ENCODE measurements around the gene CWH43. TPM values are rescaled to one million over a fixed set of nuclear protein-coding genes. Genes with fewer than 3 reads are reported as not detected.

The CWH43 gene
- total RNA-seq, 4 donors from 2014 or later, result 0.29 to 3.7 TPM; not detected in 2

GRCh38 chr4:48998440-48998839 lies 12.4 kb downstream of the CWH43 start:
- H3K36me3 ChIP-seq, result no peaks in the 10 kb centered on the region
- no peak overlapping the region for H3K27ac ChIP-seq
- no peak for DNase-seq
- H3K27me3 ChIP-seq, result no peaks in the 10 kb centered on the region
- H3K9me3 ChIP-seq, result no peaks in the 10 kb centered on the region
- TF ChIP-seq CTCF (IDR thresholded peaks at IDR 0.05) (no peak), POLR2A (IDR thresholded peaks at IDR 0.05) (no peak)
- no peak overlapping the region for H3K4me3 ChIP-seq
- intact Hi-C loops (cut with DNase I; ENCODE audit: low total_unique reads), result no loop called here
- no peaks in the 10 kb centered on the region for H3K4me1 ChIP-seq

- H3K27ac ChIP-seq, result no peak overlapping the region
- TF ChIP-seq POLR2A (IDR thresholded peaks at IDR 0.05) (no peak), CTCF (IDR thresholded peaks at IDR 0.05) (no peak)
- no peaks in the 10 kb centered on the region for H3K4me1 ChIP-seq
- no peak overlapping the region for H3K4me3 ChIP-seq
- DNase-seq, result no peak
- H3K9me3 ChIP-seq, result no peaks in the 10 kb centered on the region
- intact Hi-C loops (cut with DNase I; ENCODE audit: low total_unique reads), result no loop called here
- H3K27me3 ChIP-seq, result no peaks in the 10 kb centered on the region
- H3K36me3 ChIP-seq, result no peaks in the 10 kb centered on the region
Observed at GRCh38 chr4:49000806-49001205, 14.7 kb downstream of the CWH43 start.

- H3K36me3 ChIP-seq, result no peaks in the 10 kb centered on the region
- no peak overlapping the region for H3K27ac ChIP-seq
- no peaks in the 10 kb centered on the region for H3K9me3 ChIP-seq
- no peaks in the 10 kb centered on the region for H3K27me3 ChIP-seq
- H3K4me3 ChIP-seq, result no peak overlapping the region
- H3K4me1 ChIP-seq, result no peaks in the 10 kb centered on the region
- intact Hi-C loops (cut with DNase I; ENCODE audit: low total_unique reads), result no loop called here
- TF ChIP-seq POLR2A (IDR thresholded peaks at IDR 0.05) (no peak), CTCF (IDR thresholded peaks at IDR 0.05) (no peak)
- no peak for DNase-seq
Observed at GRCh38 chr4:49002931-49003330, 16.9 kb downstream of the CWH43 start.

GRCh38 chr4:49018718-49019295 lies 32.7 kb downstream of the CWH43 start:
- Histone ChIP-seq H3K27me3 (no peaks in the 10 kb centered on the region), H3K36me3 (no peaks in the 10 kb centered on the region), H3K9me3 (no peaks in the 10 kb centered on the region), H3K4me1 (no peaks in the 10 kb centered on the region), H3K4me3 (no peak overlapping the region), H3K27ac (no peak overlapping the region)
- no peak for TF ChIP-seq CTCF (IDR thresholded peaks at IDR 0.05)
- no peak for TF ChIP-seq POLR2A (IDR thresholded peaks at IDR 0.05)
- no peak for DNase-seq
- intact Hi-C loops (cut with DNase I; ENCODE audit: low total_unique reads), result no loop called here

- DNase-seq, result no peak
- intact Hi-C loops (cut with DNase I; ENCODE audit: low total_unique reads), result no loop called here
- Histone ChIP-seq H3K27me3 (no peaks in the 10 kb centered on the region), H3K9me3 (no peaks in the 10 kb centered on the region), H3K4me3 (no peak overlapping the region), H3K36me3 (no peaks in the 10 kb centered on the region), H3K27ac (no peak overlapping the region), H3K4me1 (no peaks in the 10 kb centered on the region)
- TF ChIP-seq CTCF (IDR thresholded peaks at IDR 0.05), result no peak
- TF ChIP-seq POLR2A (IDR thresholded peaks at IDR 0.05), result no peak
Observed at GRCh38 chr4:49032440-49033161, 46.5 kb downstream of the CWH43 start.

All from uterus (tissue), 4 donors.